ENCODE results near the gene ACIN1. TPM values are rescaled to one million over a fixed set of nuclear protein-coding genes. Genes with fewer than 3 reads are reported as not detected.

Gene ACIN1
- total and polyA plus RNA-seq, 2 donors (not counting 1 experiment from before 2014, with no cell fraction given), result 75.1 to 94.0 TPM

- no peaks in the 10 kb centered on the region for H3K79me2 ChIP-seq (ENCODE audit: control insufficient read depth, insufficient read depth, low read length)
- H3K4me2 ChIP-seq (ENCODE audit: extremely low read depth, insufficient read depth, low read length), result no peak overlapping the region
- no peak overlapping the region for H3K4me3 ChIP-seq (replicated peaks in 1 of 4; ENCODE audit: control extremely low read depth in 1 of 4, insufficient read depth in 1 of 4, low read depth in 3 of 4, low read length in 4 of 4)
- no peak overlapping the region for H3K9ac ChIP-seq (ENCODE audit: insufficient read depth, low read length)
- H2AFZ ChIP-seq (ENCODE audit: low read length), result no peak overlapping the region
- H3K36me3 ChIP-seq (ENCODE audit: control insufficient read depth, insufficient read depth, low read length), result no peaks in the 10 kb centered on the region
- H3K4me1 ChIP-seq (ENCODE audit: control insufficient read depth, extremely low read depth, insufficient read depth, low read length), result no peaks in the 10 kb centered on the region
- no peak overlapping the region for H3K27ac ChIP-seq (ENCODE audit: insufficient read depth, low read length)
- no peaks in the 10 kb centered on the region for H4K20me1 ChIP-seq (ENCODE audit: control insufficient read depth, extremely low read depth, insufficient read depth, low read length)
- no peaks in the 10 kb centered on the region for H3K9me3 ChIP-seq (ENCODE audit: control insufficient read depth, insufficient read depth, low read depth, low read length)
- H3K27me3 ChIP-seq (ENCODE audit: control insufficient read depth, insufficient read depth, low read length), result peaks cover 8% of the 10 kb centered on the region
- TF ChIP-seq CTCF (conservative IDR thresholded peaks at IDR 0.05 in 1 of 2, IDR thresholded peaks at IDR 0.05 in 1 of 2; ENCODE audit: low read depth in 1 of 2, low read length in 2 of 2), result no peak
- no peak for TF ChIP-seq EZH2 (IDR thresholded peaks at IDR 0.05; ENCODE audit: low read length, missing control alignments)
- no peak for DNase-seq (ENCODE audit: low read depth in 2 of 2)
These were observed 44.9 kb upstream of the ACIN1 start for GRCh38 chr14:23139874-23140273.

- Histone ChIP-seq H3K79me2 (ENCODE audit: control insufficient read depth, insufficient read depth, low read length) (no peaks in the 10 kb centered on the region), H3K9ac (ENCODE audit: insufficient read depth, low read length) (no peak overlapping the region), H3K4me2 (ENCODE audit: extremely low read depth, insufficient read depth, low read length) (no peak overlapping the region), H4K20me1 (ENCODE audit: control insufficient read depth, extremely low read depth, insufficient read depth, low read length) (no peaks in the 10 kb centered on the region), H2AFZ (ENCODE audit: low read length) (no peak overlapping the region), H3K27me3 (ENCODE audit: control insufficient read depth, insufficient read depth, low read length) (peaks cover 8% of the 10 kb centered on the region), H3K4me3 (replicated peaks in 1 of 4; ENCODE audit: control extremely low read depth in 1 of 4, insufficient read depth in 1 of 4, low read depth in 3 of 4, low read length in 4 of 4) (no peak overlapping the region), H3K27ac (ENCODE audit: insufficient read depth, low read length) (no peak overlapping the region), H3K4me1 (ENCODE audit: control insufficient read depth, extremely low read depth, insufficient read depth, low read length) (no peaks in the 10 kb centered on the region), H3K36me3 (ENCODE audit: control insufficient read depth, insufficient read depth, low read length) (no peaks in the 10 kb centered on the region), H3K9me3 (ENCODE audit: control insufficient read depth, insufficient read depth, low read depth, low read length) (no peaks in the 10 kb centered on the region)
- TF ChIP-seq EZH2 (IDR thresholded peaks at IDR 0.05; ENCODE audit: low read length, missing control alignments) (no peak), CTCF (conservative IDR thresholded peaks at IDR 0.05 in 1 of 2, IDR thresholded peaks at IDR 0.05 in 1 of 2; ENCODE audit: low read depth in 1 of 2, low read length in 2 of 2) (no peak)
- peak in 1 of 2 donors; percentile 17 for DNase-seq (ENCODE audit: low read depth in 2 of 2)
These were observed 43.0 kb upstream of the ACIN1 start for GRCh38 chr14:23137813-23138535.

GRCh38 chr14:23137192-23137812, 42.4 kb upstream of the ACIN1 start:
- Histone ChIP-seq H3K79me2 (ENCODE audit: control insufficient read depth, insufficient read depth, low read length) (no peaks in the 10 kb centered on the region), H3K4me3 (replicated peaks in 1 of 4; ENCODE audit: control extremely low read depth in 1 of 4, insufficient read depth in 1 of 4, low read depth in 3 of 4, low read length in 4 of 4) (no peak overlapping the region), H2AFZ (ENCODE audit: low read length) (no peak overlapping the region), H4K20me1 (ENCODE audit: control insufficient read depth, extremely low read depth, insufficient read depth, low read length) (no peaks in the 10 kb centered on the region), H3K9me3 (ENCODE audit: control insufficient read depth, insufficient read depth, low read depth, low read length) (no peaks in the 10 kb centered on the region), H3K4me1 (ENCODE audit: control insufficient read depth, extremely low read depth, insufficient read depth, low read length) (no peaks in the 10 kb centered on the region), H3K4me2 (ENCODE audit: extremely low read depth, insufficient read depth, low read length) (no peak overlapping the region), H3K36me3 (ENCODE audit: control insufficient read depth, insufficient read depth, low read length) (no peaks in the 10 kb centered on the region), H3K27me3 (ENCODE audit: control insufficient read depth, insufficient read depth, low read length) (peaks cover 8% of the 10 kb centered on the region), H3K27ac (ENCODE audit: insufficient read depth, low read length) (no peak overlapping the region), H3K9ac (ENCODE audit: insufficient read depth, low read length) (no peak overlapping the region)
- DNase-seq (ENCODE audit: low read depth in 2 of 2), result no peak
- TF ChIP-seq CTCF (conservative IDR thresholded peaks at IDR 0.05 in 1 of 2, IDR thresholded peaks at IDR 0.05 in 1 of 2; ENCODE audit: low read depth in 1 of 2, low read length in 2 of 2) (no peak), EZH2 (IDR thresholded peaks at IDR 0.05; ENCODE audit: low read length, missing control alignments) (no peak)

Data from fibroblast of lung (primary cell).